Panc1 (cell line): Measurements from ENCODE around the gene GALT.

Experiments
- CTCF ChIP-seq: fragments of 450-650 bp; IDR thresholded peaks from 2 replicates; pipeline ENCODE4 v1.5.1; 2017; ENCODE audit warnings: mild to moderate bottlenecking
- SIN3A ChIP-seq: IDR thresholded peaks from 2 replicates; pipeline ENCODE4 v1.6.1; 2012; ENCODE audit warnings: low read depth, mild to moderate bottlenecking, low read length, moderate library complexity, borderline replicate concordance; ENCODE audit not compliant: insufficient read depth

GRCh38 chr9:34615132-34615531 lies 31.3 kb upstream of the GALT start:
- TF ChIP-seq CTCF (no peak), SIN3A (no peak)
